Measurements from ENCODE around the gene SERGEF.

- TF ChIP-seq CTCF (IDR thresholded peaks at IDR 0.05 in 2 of 3, conservative IDR thresholded peaks at IDR 0.05 in 1 of 3; ENCODE audit: control insufficient read depth in 2 of 3, extremely low read depth in 1 of 3, insufficient read depth in 1 of 3, low read depth in 3 of 3, low read length in 3 of 3): no peak
- no peak for TF ChIP-seq RFX5 (IDR thresholded peaks at IDR 0.05; ENCODE audit: low read depth, low read length)
- no peak for TF ChIP-seq POLR2AphosphoS2 (IDR thresholded peaks at IDR 0.05; ENCODE audit: low read depth, low read length)
Measured at GRCh38 chr11:17771841-17772401, 240.9 kb downstream of the SERGEF start.
